ENCODE data around the gene ODAD4. TPM values are rescaled to one million over a fixed set of nuclear protein-coding genes. Genes with fewer than 3 reads are reported as not detected.

ODAD4 gene
- total RNA-seq, 1 experiment from 2014 or later: not detected

DNA sequence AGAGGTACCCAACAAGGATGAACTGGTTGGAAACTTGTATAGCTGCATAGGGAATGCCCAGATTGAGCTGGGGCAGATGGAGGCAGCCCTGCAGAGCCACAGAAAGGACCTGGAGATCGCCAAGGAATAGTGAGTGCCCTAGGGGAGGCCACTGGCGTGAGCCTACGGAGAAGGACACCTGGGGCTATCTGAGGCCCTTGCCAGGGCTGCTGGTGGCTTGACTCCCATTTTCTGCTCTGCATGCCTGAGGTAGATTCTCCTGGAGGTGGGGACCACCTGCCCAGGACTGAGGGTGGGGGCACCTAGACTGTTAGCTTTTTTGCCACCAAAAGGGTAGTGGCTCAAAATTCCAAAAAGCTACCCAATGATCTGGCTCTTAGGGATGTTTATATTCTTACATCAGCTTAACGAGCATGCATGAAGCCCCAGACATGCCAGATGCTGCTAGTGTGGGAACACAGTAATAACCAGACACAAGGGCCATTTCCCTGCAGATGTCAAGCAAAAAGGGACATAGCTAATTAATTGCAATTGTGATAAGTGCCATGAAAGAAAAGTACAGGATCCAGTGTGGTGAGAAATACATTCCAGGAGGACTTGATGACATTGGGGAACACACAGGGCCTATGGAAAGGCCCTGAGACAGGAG is 8.8 kb downstream of the ODAD4 start:
- no peaks in the 10 kb centered on the region for H3K27me3 ChIP-seq (replicated peaks)

DNA sequence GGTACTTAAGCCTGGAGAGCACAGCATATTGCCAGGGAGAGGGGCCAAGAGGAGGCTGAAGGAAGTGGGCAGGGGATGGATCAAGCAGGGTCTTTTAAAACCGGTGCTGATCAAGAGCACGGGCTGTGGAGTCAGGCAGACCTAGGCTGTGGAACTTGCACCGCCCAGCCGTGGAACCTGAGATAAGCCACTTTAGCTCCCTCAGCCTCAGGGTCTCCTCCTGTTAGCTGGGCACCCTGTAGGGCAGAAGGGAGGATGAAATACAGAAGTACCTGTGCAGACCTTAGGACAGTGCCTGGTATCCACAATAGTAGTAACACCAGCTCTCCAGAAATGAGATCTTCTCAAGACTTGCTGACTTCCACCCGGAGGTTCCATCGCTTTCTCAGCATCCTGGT is 9.3 kb downstream of the ODAD4 start:
- no peak overlapping the region for H3K4me3 ChIP-seq
- H3K36me3 ChIP-seq: no peaks in the 10 kb centered on the region
- no peaks in the 10 kb centered on the region for H3K9me3 ChIP-seq (replicated peaks)
- H3K27ac ChIP-seq: no peak overlapping the region
- H3K4me1 ChIP-seq (replicated peaks): no peaks in the 10 kb centered on the region
- no peak for DNase-seq (ENCODE audit: low read depth in 1 of 2, low spot score in 2 of 2)
- no peaks in the 10 kb centered on the region for H3K27me3 ChIP-seq (replicated peaks)

More for the DNA sequence above, 8.8 kb downstream of the ODAD4 start:
- no peak overlapping the region for H3K27ac ChIP-seq
- no peaks in the 10 kb centered on the region for H3K9me3 ChIP-seq (replicated peaks)
- no peak overlapping the region for H3K4me3 ChIP-seq
- no peaks in the 10 kb centered on the region for H3K36me3 ChIP-seq
- no peaks in the 10 kb centered on the region for H3K4me1 ChIP-seq (replicated peaks)
- DNase-seq (ENCODE audit: low read depth in 1 of 2, low spot score in 2 of 2): no peak

DNA sequence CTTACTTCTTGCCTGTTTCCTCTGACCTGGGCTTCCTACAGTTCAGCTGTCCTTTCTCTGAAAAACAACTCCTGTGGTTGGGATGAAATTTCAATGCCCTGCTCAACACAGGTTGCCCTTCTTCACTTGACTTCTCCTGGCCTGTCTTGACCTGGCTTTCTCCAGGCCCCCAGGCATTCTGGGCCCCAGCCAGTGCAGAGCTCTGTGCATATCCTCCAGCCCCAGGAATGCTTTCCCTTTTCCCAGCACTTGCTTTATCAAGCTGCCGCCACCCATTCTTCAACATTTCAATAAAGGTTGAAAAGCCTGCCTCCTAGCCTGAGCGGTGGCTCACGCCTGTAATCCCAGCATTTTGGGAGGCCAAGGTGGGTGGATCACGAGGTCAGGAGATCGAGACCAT is 10.8 kb downstream of the ODAD4 start:
- Histone ChIP-seq H3K4me3 (no peak overlapping the region), H3K27me3 (replicated peaks) (no peaks in the 10 kb centered on the region), H3K9me3 (replicated peaks) (no peaks in the 10 kb centered on the region), H3K27ac (no peak overlapping the region), H3K4me1 (replicated peaks) (no peaks in the 10 kb centered on the region), H3K36me3 (no peaks in the 10 kb centered on the region)
- DNase-seq (ENCODE audit: low read depth in 1 of 2, low spot score in 2 of 2): no peak

DNA sequence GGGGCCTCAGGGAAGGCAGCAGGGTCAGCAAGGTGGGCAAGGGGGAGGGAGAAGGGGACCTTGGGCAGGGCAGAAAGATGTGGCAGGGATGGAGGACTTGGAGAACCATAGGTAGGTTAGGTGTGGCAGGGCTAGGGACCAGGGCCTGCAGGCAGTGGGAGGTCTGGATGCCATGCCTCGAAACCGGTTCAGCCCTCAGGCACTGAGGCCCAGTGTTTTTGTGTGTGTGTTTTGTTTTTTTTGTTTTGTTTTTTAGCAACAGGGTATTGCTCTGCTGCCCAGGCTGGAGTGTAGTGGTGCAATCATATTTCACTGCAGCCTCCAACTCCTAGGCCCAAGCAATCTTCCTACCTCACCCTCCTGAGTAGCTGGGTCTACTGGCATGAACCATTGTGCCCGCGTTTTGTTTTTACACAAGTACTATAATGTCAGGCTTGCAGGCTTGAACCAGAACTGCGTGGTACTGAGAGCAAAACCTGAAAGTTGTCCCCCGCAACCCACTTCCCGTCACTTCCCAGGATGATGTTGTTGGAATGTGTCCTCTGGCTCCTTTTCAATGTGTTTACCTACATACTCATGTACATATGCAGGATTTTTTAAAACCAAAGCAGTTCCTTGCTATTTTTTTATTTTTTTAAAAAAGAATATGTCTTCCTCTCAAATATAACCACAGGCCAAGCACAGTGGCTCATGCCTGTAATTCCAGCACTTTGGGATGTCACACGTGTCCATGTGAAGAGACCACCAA is 12.4 kb downstream of the ODAD4 start:
- Histone ChIP-seq H3K4me3 (no peak overlapping the region), H3K9me3 (replicated peaks) (no peaks in the 10 kb centered on the region), H3K36me3 (no peaks in the 10 kb centered on the region), H3K4me1 (replicated peaks) (no peaks in the 10 kb centered on the region), H3K27ac (no peak overlapping the region), H3K27me3 (replicated peaks) (no peaks in the 10 kb centered on the region)
- DNase-seq (ENCODE audit: low read depth in 1 of 2, low spot score in 2 of 2): no peak

DNA sequence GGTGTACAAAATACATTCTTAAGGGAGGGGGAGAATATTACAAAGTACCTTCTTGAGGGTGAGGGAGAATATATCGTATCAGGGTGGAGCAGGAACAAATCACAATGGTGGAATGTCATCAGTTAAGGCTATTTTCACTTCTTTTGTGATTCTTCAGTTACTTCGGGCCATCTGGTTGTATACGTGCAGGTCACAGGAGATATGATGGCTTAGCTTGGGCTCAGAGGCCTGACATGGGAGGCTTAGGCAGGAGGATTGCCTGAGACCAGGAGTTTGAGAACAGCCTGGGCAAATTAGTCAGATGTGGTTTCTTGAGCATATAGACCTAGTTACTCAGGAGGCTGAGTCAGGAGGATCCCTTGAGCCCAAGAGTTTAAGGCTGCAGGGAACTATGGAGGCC is 13.1 kb downstream of the ODAD4 start:
- H3K9me3 ChIP-seq (replicated peaks): no peaks in the 10 kb centered on the region
- DNase-seq (ENCODE audit: low read depth in 1 of 2, low spot score in 2 of 2): no peak
- H3K27me3 ChIP-seq (replicated peaks): no peaks in the 10 kb centered on the region
- no peak overlapping the region for H3K27ac ChIP-seq
- no peak overlapping the region for H3K4me3 ChIP-seq
- H3K36me3 ChIP-seq: no peaks in the 10 kb centered on the region
- H3K4me1 ChIP-seq (replicated peaks): no peaks in the 10 kb centered on the region

DNA sequence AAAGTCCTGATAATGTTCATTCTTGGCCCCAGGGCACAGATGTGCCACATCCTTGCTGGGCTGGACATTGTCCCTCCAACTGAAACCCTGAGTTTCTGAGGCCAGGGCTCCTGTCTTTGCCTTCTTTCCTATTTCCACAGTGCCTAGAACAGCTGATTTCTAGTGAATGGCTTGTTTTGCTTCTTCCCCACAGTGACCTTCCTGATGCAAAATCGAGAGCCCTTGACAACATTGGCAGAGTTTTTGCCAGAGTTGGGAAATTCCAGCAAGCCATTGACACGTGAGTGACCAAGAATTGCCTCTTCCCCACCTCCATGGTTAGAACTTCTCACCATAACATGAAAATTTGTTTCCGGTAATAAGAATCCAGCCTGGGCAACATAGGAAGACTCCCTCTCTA is 14.5 kb downstream of the ODAD4 start:
- H3K4me3 ChIP-seq: no peak overlapping the region
- DNase-seq (ENCODE audit: low read depth in 1 of 2, low spot score in 2 of 2): no peak
- H3K4me1 ChIP-seq (replicated peaks): no peaks in the 10 kb centered on the region
- no peak overlapping the region for H3K27ac ChIP-seq
- H3K9me3 ChIP-seq (replicated peaks): no peaks in the 10 kb centered on the region
- no peaks in the 10 kb centered on the region for H3K27me3 ChIP-seq (replicated peaks)
- no peaks in the 10 kb centered on the region for H3K36me3 ChIP-seq

DNA sequence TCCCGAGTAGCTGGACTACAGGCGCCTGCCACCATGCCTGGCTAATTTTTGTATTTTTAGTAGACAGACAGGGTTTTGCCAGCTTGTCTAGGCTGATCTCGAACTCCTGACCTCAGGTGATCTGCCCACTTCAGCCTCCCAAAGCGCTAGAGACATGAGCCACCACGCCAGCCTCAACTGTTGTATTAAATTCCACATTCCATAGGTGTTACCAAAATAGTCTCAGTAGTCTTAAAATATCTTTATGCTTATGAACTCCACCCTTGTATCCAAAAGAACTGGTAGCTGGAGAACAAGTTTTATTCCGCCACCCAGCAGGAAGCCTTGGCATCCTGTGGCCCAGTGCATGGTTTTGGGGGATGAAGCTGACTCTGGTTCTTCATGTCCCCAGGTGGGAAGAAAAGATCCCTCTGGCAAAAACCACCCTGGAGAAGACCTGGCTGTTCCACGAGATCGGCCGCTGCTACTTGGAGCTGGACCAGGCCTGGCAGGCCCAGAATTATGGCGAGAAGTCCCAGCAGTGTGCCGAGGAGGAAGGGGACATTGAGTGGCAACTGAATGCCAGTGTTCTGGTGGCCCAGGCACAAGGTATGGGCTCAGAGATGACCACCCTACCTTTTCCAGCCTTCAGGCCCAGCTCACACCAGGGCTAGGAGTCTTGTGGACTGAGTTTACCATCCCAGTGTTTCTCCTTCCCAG is 18.5 kb downstream of the ODAD4 start:
- H3K4me3 ChIP-seq: no peak overlapping the region
- no peaks in the 10 kb centered on the region for H3K9me3 ChIP-seq (replicated peaks)
- no peak for DNase-seq (ENCODE audit: low read depth in 1 of 2, low spot score in 2 of 2)
- no peaks in the 10 kb centered on the region for H3K4me1 ChIP-seq (replicated peaks)
- H3K27me3 ChIP-seq (replicated peaks): no peaks in the 10 kb centered on the region
- H3K36me3 ChIP-seq: no peaks in the 10 kb centered on the region
- H3K27ac ChIP-seq: no peak overlapping the region

DNA sequence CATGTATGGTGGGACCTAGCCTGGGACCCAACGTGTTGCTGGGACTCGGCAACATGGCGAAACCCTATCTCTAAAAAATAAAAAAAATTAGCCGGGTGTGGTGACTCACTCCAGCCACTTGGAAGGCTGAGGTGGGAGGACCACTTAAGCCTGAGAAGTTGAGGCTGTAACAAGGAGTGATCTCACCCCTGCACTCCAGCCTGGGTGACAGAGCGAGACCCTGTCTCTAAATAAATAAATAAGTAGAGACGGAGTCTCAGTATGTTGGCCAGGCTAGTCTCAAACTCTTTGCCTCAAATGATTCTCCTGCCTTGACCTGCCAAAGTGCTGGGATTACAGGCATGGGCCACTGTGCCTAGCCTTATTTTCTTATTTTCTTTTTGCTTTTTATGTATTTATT is 26.1 kb downstream of the ODAD4 start:
- DNase-seq (ENCODE audit: low read depth in 1 of 2, low spot score in 2 of 2): no peak
- Histone ChIP-seq H3K27ac (no peak overlapping the region), H3K4me1 (replicated peaks) (peaks cover 12% of the 10 kb centered on the region), H3K36me3 (no peaks in the 10 kb centered on the region), H3K9me3 (replicated peaks) (no peaks in the 10 kb centered on the region), H3K27me3 (replicated peaks) (no peaks in the 10 kb centered on the region), H3K4me3 (no peak overlapping the region)

DNA sequence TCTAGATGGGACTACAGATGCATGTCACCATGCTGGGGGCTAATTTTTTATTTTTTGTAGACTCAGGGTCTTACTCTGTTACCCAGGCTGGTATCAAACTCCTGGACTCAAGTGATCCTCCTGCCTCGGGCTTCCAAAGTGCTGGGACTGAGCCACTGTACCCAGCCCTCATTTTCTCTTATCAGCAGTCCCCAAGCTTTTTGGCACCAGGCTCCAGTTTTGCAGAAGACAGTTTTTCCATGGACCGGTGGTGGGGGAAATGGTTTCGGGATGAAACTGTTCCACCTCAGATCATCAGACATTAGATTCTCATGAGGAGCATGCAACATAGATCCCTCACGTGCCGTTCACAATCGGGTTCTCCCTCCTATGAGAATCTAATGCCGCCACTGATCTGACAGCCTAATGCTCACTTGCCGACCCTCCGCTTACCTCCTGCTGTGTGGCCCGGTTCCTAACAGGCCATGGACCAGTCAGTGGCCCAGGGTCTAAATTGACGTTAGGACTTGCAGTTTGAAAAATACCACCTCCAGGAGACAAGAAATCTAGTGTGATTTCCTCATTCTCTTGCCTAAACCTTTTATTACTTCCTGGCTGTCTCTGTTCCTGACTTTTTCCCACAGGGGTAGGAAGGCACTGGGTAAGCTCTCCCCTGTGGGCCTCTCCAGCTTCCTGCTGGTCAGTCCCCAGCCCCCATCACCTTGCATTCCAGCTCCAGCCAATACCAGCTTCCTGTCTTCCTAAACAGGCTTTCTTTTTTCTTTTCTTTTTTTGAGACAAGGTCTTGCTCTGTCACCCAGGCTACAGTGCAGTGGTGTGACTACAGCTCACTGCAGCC is 26.8 kb downstream of the ODAD4 start:
- no peaks in the 10 kb centered on the region for H3K36me3 ChIP-seq
- no peaks in the 10 kb centered on the region for H3K9me3 ChIP-seq (replicated peaks)
- H3K4me3 ChIP-seq: no peak overlapping the region
- peaks cover 12% of the 10 kb centered on the region for H3K4me1 ChIP-seq (replicated peaks)
- DNase-seq (ENCODE audit: low read depth in 1 of 2, low spot score in 2 of 2): no peak
- no peak overlapping the region for H3K27ac ChIP-seq
- H3K27me3 ChIP-seq (replicated peaks): no peaks in the 10 kb centered on the region

DNA sequence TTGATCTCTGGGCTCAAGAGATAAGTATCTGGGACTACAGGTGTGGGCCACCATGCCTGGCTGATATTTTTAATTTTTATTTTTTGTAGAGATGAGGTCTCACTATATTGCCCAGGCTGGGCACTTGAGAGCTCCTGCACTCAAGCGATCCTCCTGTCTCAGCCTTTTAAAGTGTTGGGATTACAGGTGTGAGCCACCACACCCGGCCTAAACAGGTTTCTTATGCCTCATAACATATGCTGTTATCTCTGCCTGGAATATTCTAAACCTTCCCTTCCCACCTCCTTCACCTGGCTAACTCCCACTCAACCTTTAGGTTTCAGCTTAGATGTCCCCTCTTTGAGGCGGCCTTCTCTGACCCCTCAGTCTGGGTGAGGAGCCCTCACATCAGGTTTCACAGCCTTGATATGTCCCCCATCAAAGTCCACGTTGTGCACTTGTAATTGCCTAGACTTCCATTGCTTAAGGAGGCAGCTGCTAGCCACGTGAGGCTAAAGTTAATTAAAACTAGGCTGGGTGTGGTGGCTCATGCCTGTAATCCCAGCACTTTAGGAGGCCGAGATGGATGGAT is 27.5 kb downstream of the ODAD4 start:
- H3K4me3 ChIP-seq: no peak overlapping the region
- no peaks in the 10 kb centered on the region for H3K9me3 ChIP-seq (replicated peaks)
- H3K4me1 ChIP-seq (replicated peaks): peaks cover 12% of the 10 kb centered on the region
- DNase-seq (ENCODE audit: low read depth in 1 of 2, low spot score in 2 of 2): no peak
- no peaks in the 10 kb centered on the region for H3K36me3 ChIP-seq
- H3K27ac ChIP-seq: no peak overlapping the region
- H3K27me3 ChIP-seq (replicated peaks): no peaks in the 10 kb centered on the region

DNA sequence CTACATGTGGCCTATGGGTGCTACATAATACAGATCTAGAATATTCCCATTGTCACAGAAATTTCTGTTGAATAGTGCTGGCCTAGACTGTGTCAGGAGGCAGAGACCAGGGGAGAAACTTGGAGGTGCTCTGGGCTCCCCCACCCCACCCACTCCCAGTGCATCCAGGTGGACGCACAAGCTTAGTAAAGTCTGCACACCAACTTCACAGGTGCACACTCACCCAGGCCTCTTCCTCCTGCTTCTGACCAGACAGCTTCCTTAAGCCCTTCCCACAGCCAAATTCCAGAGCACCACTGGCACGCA is 28.6 kb downstream of the ODAD4 start:
- DNase-seq (ENCODE audit: low read depth in 1 of 2, low spot score in 2 of 2): no peak
- Histone ChIP-seq H3K27me3 (replicated peaks) (no peaks in the 10 kb centered on the region), H3K4me3 (no peak overlapping the region), H3K4me1 (replicated peaks) (peaks cover 12% of the 10 kb centered on the region), H3K36me3 (no peaks in the 10 kb centered on the region), H3K9me3 (replicated peaks) (no peaks in the 10 kb centered on the region), H3K27ac (no peak overlapping the region)

DNA sequence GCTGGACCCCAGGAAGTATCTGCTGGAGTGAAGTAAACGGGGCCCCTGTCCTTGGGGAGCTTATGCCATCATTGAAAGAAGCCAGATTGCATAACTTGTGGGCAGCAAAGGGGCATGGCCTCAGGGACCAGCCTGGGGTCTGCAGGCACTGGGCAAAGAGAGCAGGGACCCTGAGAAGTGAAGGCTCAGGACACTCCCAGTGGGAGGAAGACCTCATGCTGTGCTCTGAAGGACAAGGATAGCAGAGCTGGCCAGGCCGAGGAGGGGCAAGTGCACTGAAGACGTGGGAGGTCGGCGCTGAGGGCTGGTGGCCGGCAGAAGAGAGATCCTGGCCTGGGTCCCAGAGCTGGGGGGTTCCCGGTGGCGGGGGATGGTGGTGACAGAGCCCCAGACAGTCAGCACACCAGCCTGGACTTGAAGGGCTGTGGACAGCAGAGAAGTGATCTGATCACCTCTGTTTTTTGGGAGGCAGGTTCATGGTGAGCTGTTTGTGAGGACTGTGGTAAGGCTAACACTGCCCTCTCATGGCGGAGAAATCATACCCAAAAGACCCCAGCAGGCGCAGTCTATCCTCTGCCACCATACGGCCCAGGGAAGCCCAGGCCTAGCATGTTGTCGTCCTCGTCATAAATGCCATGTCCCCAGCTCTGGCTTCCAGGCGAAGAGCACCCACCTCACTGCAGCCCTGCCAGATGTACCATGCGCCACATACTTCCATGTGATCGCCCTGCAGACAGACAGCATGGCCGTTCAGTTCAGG is 29.1 kb downstream of the ODAD4 start:
- Histone ChIP-seq H3K4me1 (replicated peaks) (peaks cover 12% of the 10 kb centered on the region), H3K27ac (no peak overlapping the region), H3K36me3 (no peaks in the 10 kb centered on the region), H3K4me3 (no peak overlapping the region), H3K27me3 (replicated peaks) (no peaks in the 10 kb centered on the region), H3K9me3 (replicated peaks) (no peaks in the 10 kb centered on the region)
- DNase-seq (ENCODE audit: low read depth in 1 of 2, low spot score in 2 of 2): no peak

DNA sequence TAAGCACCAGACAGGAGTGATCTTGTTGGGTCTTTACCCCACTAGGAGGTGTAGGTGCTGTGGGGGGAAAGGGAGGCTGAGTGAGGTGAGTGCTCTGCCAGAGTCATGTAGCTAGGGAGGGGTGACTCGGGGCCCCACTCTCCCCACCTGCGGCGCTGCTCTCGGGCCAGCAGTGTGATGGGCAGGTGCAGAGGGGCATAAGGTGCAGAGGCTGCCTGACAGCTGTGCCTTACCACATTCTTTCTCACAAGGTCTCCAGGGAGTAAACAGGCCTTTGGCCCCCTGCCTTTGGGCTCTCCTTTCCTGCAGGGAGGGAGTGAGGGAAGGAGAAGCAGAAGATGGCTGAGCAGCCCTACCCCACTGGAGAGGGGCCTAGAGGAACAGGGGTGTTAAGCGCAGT is 31.7 kb downstream of the ODAD4 start:
- Histone ChIP-seq H3K4me3 (no peak overlapping the region), H3K36me3 (0 out of 2 replicates have a peak, but pooled peaks cover 4% of the 10 kb centered on the region), H3K27me3 (replicated peaks) (no peaks in the 10 kb centered on the region), H3K27ac (no peak overlapping the region), H3K4me1 (replicated peaks) (peaks cover 17% of the 10 kb centered on the region), H3K9me3 (replicated peaks) (no peaks in the 10 kb centered on the region)
- DNase-seq (ENCODE audit: low read depth in 1 of 2, low spot score in 2 of 2): no peak

Measured in SJSA1 (cell line).